Suprapubic skin (tissue), 4 donors: ENCODE data around the gene DIPK1A. TPM values are rescaled to one million over a fixed set of nuclear protein-coding genes. Genes with fewer than 3 reads are reported as not detected.
A peak's percentile ranks its signal among the peaks of the same experiment; 100 is the strongest.

Source experiments
- DNase-seq, 2 donors: peaks; one replicate each; pipeline ENCODE4 v3.0.0-alpha.2; 2019; ENCODE audit warnings: low spot score in 2 of 2
- H3K27ac ChIP-seq: fragments of 200-600 bp; sonication (generic); one replicate; pipeline ENCODE4 v1.5.1; 2019
- H3K27me3 ChIP-seq: fragments of 200-600 bp; sonication (generic); one replicate; pipeline ENCODE4 v1.5.1; 2019
- H3K36me3 ChIP-seq: fragments of 200-600 bp; sonication (generic); one replicate; pipeline ENCODE4 v1.5.1; 2019
- H3K4me1 ChIP-seq: fragments of 200-600 bp; sonication (generic); one replicate; pipeline ENCODE4 v1.5.1; 2019
- H3K4me3 ChIP-seq: fragments of 200-600 bp; sonication (generic); one replicate; pipeline ENCODE4 v1.5.1; 2019; ENCODE audit warnings: mild to moderate bottlenecking
- H3K9me3 ChIP-seq: fragments of 200-600 bp; sonication (generic); one replicate; pipeline ENCODE4 v1.5.1; 2019
- EP300 ChIP-seq: sonication (generic); formaldehyde crosslinking; IDR thresholded peaks from one replicate; pipeline ENCODE4 v1.6.1; 2017; ENCODE audit warnings: antibody characterized with exemption
- POLR2A ChIP-seq, 2 donors: fragments of 450-650 bp; IDR thresholded peaks; one replicate each; pipeline ENCODE4 v1.6.1; 2017; ENCODE audit warnings: antibody characterized with exemption in 2 of 2, mild to moderate bottlenecking in 2 of 2, moderate library complexity in 2 of 2
- POLR2AphosphoS5 ChIP-seq, 3 donors: sonication (generic); formaldehyde crosslinking; IDR thresholded peaks; one replicate each; pipeline ENCODE4 v1.6.1; 2017; ENCODE audit warnings: antibody characterized with exemption in 3 of 3
- WGBS: methylation state at CpG from one replicate; pipeline ENCODE4 v1.1.5; 2018; 5-methylcytosine and 5-hydroxymethylcytosine counted together
- total RNA-seq, 4 donors: library from RNA; depleted of rRNA; stranded (reverse); fragments of >200 nt; gene quantifications; one replicate each; pipeline ENCODE4 v1.1.0, GENCODE V29; 2016
- TF ChIP-seq, protein P1 (sequence below), 2 donors: fragments of 200-600 bp in 1 of 2; fragments of 450-650 bp in 1 of 2; sonication (generic) in 1 of 2; IDR thresholded peaks; one replicate each; pipeline ENCODE4 v1.5.1; 2016 to 2019; ENCODE audit warnings: antibody characterized with exemption in 2 of 2, mild to moderate bottlenecking in 1 of 2, moderate library complexity in 1 of 2

The DIPK1A gene
- total RNA-seq, 4 donors from 2014 or later = 3.3 to 7.8 (median 5.3) TPM

- WGBS = 69% methylated on average over 5 of the region's 5 CpGs
- DNase-seq = no peak
- H3K27me3 ChIP-seq = no peaks in the 10 kb centered on the region
- H3K4me1 ChIP-seq = peaks cover 65% of the 10 kb centered on the region
- H3K27ac ChIP-seq = no peak overlapping the region
- TF ChIP-seq, protein P1, sequence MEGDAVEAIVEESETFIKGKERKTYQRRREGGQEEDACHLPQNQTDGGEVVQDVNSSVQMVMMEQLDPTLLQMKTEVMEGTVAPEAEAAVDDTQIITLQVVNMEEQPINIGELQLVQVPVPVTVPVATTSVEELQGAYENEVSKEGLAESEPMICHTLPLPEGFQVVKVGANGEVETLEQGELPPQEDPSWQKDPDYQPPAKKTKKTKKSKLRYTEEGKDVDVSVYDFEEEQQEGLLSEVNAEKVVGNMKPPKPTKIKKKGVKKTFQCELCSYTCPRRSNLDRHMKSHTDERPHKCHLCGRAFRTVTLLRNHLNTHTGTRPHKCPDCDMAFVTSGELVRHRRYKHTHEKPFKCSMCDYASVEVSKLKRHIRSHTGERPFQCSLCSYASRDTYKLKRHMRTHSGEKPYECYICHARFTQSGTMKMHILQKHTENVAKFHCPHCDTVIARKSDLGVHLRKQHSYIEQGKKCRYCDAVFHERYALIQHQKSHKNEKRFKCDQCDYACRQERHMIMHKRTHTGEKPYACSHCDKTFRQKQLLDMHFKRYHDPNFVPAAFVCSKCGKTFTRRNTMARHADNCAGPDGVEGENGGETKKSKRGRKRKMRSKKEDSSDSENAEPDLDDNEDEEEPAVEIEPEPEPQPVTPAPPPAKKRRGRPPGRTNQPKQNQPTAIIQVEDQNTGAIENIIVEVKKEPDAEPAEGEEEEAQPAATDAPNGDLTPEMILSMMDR (IDR thresholded peaks at IDR 0.05) = no peak
- no peak for TF ChIP-seq POLR2A (IDR thresholded peaks at IDR 0.05)
- no peak for TF ChIP-seq POLR2AphosphoS5 (IDR thresholded peaks at IDR 0.05)
- TF ChIP-seq EP300 = no peak
- peak overlapping the region; percentile 99 for H3K4me3 ChIP-seq
- no peaks in the 10 kb centered on the region for H3K9me3 ChIP-seq
- peaks cover 55% of the 10 kb centered on the region for H3K36me3 ChIP-seq
These were observed 126.6 kb downstream of the DIPK1A start for GRCh38 chr1:92834617-92835016.

DNA sequence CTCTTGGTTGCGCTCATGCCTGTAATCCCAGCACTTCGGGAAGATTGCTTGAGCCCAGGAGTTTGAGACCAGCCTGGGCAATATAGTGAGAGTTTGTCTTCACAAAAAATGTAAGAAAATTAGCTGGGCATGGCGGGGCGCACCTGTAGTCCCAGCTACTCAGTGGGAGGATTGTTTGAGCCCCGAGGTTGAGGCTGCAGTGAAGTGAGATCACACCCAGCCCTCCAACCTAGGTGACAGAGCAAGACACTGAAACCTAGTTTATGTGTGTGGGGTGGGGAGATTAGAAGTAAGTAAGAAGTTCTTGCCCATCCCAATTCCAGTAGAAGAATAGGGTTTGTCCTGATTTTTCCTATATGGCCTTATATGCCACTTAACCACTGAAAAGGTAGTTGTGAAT, 127.4 kb downstream of the DIPK1A start:
- H3K4me1 ChIP-seq = peaks cover 57% of the 10 kb centered on the region
- TF ChIP-seq POLR2A (IDR thresholded peaks at IDR 0.05) = no peak
- TF ChIP-seq, protein P1 (IDR thresholded peaks at IDR 0.05) = no peak
- no peak for TF ChIP-seq POLR2AphosphoS5 (IDR thresholded peaks at IDR 0.05)
- no peak for TF ChIP-seq EP300
- no peaks in the 10 kb centered on the region for H3K27me3 ChIP-seq
- peaks cover 47% of the 10 kb centered on the region for H3K36me3 ChIP-seq
- WGBS = 60% methylated on average over 5 of the region's 5 CpGs
- H3K4me3 ChIP-seq = peak overlapping the region; percentile 99
- no peaks in the 10 kb centered on the region for H3K9me3 ChIP-seq
- no peak overlapping the region for H3K27ac ChIP-seq
- no peak for DNase-seq

- peaks cover 35% of the 10 kb centered on the region for H3K36me3 ChIP-seq
These were observed 128.6 kb downstream of the DIPK1A start for GRCh38 chr1:92832537-92833114.

GRCh38 chr1:92831762-92832536, 129.3 kb downstream of the DIPK1A start, which contains the start of gene RPL5:
TSS of gene RPL5 (plus strand) at chr1:92832040. CDS start at chr1:92832115, 75 bp downstream.
- Histone ChIP-seq H3K27me3 (no peaks in the 10 kb centered on the region), H3K4me1 (peaks cover 42% of the 10 kb centered on the region), H3K4me3 (peak within 1 kb of the TSS; percentile 99), H3K36me3 (peaks cover 28% of the 10 kb centered on the region), H3K9me3 (no peaks in the 10 kb centered on the region), H3K27ac (peak within 1 kb of the TSS; percentile 97)
- TF ChIP-seq, protein P1 (IDR thresholded peaks at IDR 0.05) = peak; percentile 84 to 97
- TF ChIP-seq POLR2A (IDR thresholded peaks at IDR 0.05) (peak; percentile 88 to 94), POLR2AphosphoS5 (IDR thresholded peaks at IDR 0.05) (peak; percentile 98 to 99 (median 99)), EP300 (peak; percentile 35)
- peak; percentile 97 to 98 for DNase-seq
- WGBS = under 1% methylated on average over 55 of the region's 57 CpGs

More at GRCh38 chr1:92832537-92833114, 128.6 kb downstream of the DIPK1A start:
- TF ChIP-seq POLR2AphosphoS5 (IDR thresholded peaks at IDR 0.05) = no peak
- no peak for TF ChIP-seq EP300
- no peak for TF ChIP-seq POLR2A (IDR thresholded peaks at IDR 0.05)
- TF ChIP-seq, protein P1 (IDR thresholded peaks at IDR 0.05) = no peak
- H3K4me3 ChIP-seq = peak overlapping the region; percentile 99
- H3K9me3 ChIP-seq = no peaks in the 10 kb centered on the region
- no peak for DNase-seq
- H3K4me1 ChIP-seq = peaks cover 49% of the 10 kb centered on the region
- H3K27ac ChIP-seq = peak overlapping the region; percentile 97
- WGBS = under 1% methylated on average over 16 of the region's 19 CpGs
- no peaks in the 10 kb centered on the region for H3K27me3 ChIP-seq

GRCh38 chr1:92831368-92831761, 129.9 kb downstream of the DIPK1A start:
- no peak overlapping the region for H3K27ac ChIP-seq
- TF ChIP-seq POLR2A (IDR thresholded peaks at IDR 0.05) = no peak
- TF ChIP-seq EP300 = no peak
- TF ChIP-seq, protein P1 (IDR thresholded peaks at IDR 0.05) = no peak
- TF ChIP-seq POLR2AphosphoS5 (IDR thresholded peaks at IDR 0.05) = no peak
- peaks cover 22% of the 10 kb centered on the region for H3K36me3 ChIP-seq
- no peak for DNase-seq
- WGBS = 62% methylated on average over 4 of the region's 4 CpGs
- H3K27me3 ChIP-seq = no peaks in the 10 kb centered on the region
- peak overlapping the region; percentile 99 for H3K4me3 ChIP-seq
- peaks cover 37% of the 10 kb centered on the region for H3K4me1 ChIP-seq
- H3K9me3 ChIP-seq = no peaks in the 10 kb centered on the region
